IPS DF 6.9 (cell line): ENCODE data around the gene DST.

Experiments
- DNase-seq: peaks from one replicate; pipeline ENCODE4 v3.0.0-alpha.2; 2013; ENCODE audit warnings: low read depth, low spot score
- H3K27ac ChIP-seq: one replicate; pipeline ENCODE4 v1.5.1; 2013; ENCODE audit warnings: low read length, control low read depth
- H3K27me3 ChIP-seq: 2 replicates; pipeline ENCODE4 v1.6.1; 2013; ENCODE audit warnings: mild to moderate bottlenecking, low read length; ENCODE audit not compliant: control insufficient read depth, insufficient read depth
- H3K36me3 ChIP-seq: 2 replicates; pipeline ENCODE4 v1.6.1; 2013; ENCODE audit warnings: low read length; ENCODE audit not compliant: control insufficient read depth, insufficient read depth
- H3K4me1 ChIP-seq: 2 replicates; pipeline ENCODE4 v1.6.1; 2013; ENCODE audit warnings: low read length; ENCODE audit not compliant: control insufficient read depth, insufficient read depth
- H3K4me3 ChIP-seq: 2 replicates; pipeline ENCODE4 v1.5.1; 2013; ENCODE audit warnings: mild to moderate bottlenecking, low read length
- H3K9me3 ChIP-seq: 2 replicates; pipeline ENCODE4 v1.6.1; 2013; ENCODE audit warnings: low read length, inconsistent platforms; ENCODE audit not compliant: control insufficient read depth, insufficient read depth
- WGBS: extraction: QIAGEN DNeasy Blood & Tissue Kit; methylation state at CpG from one replicate; pipeline ENCODE4 v1.1.7; 2013; ENCODE audit warnings: mixed read lengths, missing lambda C conversion rate; ENCODE audit not compliant: insufficient read length, insufficient coverage; 5-methylcytosine and 5-hydroxymethylcytosine counted together

The DST gene

GRCh38 chr6:56518995-56519767 is 123.5 kb downstream of the DST start:
- H3K36me3 ChIP-seq, result no peaks in the 10 kb centered on the region; the same call in 1 of the 2 replicates
- H3K4me1 ChIP-seq, result no peaks in the 10 kb centered on the region
- no peak overlapping the region for H3K27ac ChIP-seq
- H3K9me3 ChIP-seq, result no peaks in the 10 kb centered on the region
- no CpG with 5 or more reads among the region's 5 CpGs for WGBS
- no peak for DNase-seq
- H3K4me3 ChIP-seq, result no peak overlapping the region
- no peaks in the 10 kb centered on the region for H3K27me3 ChIP-seq

DNA sequence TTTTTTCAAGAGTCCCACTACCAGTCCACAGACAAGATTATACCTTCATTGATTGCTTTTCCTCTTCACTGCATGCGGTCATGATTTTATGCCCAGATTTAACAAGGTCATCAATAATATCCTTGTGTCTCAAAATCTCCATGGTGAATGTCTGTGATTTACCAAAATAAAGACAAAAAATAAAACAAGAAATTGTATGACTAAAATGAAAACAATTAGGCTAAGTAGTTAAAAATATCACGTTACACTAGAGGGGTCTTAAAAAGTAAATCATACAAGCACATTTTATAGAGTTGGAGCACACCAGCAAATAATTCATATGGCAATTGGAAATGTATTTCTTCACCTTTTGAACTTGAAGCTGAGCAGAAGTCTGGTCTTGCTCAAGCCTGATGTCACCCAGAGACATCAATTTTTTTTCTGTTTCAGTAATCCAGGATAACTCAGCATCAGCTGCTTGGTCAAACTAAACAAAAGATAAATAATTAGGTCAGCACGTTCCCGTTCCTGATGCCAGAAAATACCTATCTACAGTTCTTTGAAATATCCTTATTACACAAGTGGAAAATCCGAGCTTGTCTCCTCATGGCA is 125.4 kb downstream of the DST start:
- H3K36me3 ChIP-seq, result no peaks in the 10 kb centered on the region; the same call in 1 of the 2 replicates
- no CpG with 5 or more reads among the region's 5 CpGs for WGBS
- no peak for DNase-seq

DNA sequence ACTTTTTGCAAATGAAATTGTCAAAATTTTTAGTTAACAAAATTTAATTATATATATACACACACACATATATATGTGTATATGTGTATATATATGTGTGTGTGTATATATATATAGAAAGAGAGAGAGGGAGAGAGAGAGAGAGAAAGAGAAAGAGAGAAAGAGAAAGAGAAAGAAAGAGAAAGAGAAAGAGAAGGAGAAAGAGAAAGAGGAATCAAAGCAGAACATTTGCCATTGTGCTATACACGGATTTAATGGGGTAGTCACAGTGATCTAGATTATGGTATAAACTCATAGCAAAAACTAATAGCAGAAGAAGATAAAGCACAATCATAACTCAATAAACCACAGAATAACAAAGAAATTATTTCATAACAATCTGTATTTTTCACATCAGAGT is 126.7 kb downstream of the DST start:
- Histone ChIP-seq H3K36me3 (no peaks in the 10 kb centered on the region; the same call in 1 of the 2 replicates), H3K27ac (no peak overlapping the region), H3K9me3 (no peaks in the 10 kb centered on the region), H3K27me3 (no peaks in the 10 kb centered on the region), H3K4me1 (no peaks in the 10 kb centered on the region), H3K4me3 (no peak overlapping the region)
- DNase-seq, result no peak
- WGBS, result no CpG with 5 or more reads among the region's 1 CpG

More for the DNA sequence above, 125.4 kb downstream of the DST start:
- Histone ChIP-seq H3K27ac (no peak overlapping the region), H3K4me3 (no peak overlapping the region), H3K9me3 (no peaks in the 10 kb centered on the region), H3K27me3 (no peaks in the 10 kb centered on the region), H3K4me1 (no peaks in the 10 kb centered on the region)

- Histone ChIP-seq H3K4me1 (no peaks in the 10 kb centered on the region), H3K27ac (no peak overlapping the region), H3K4me3 (no peak overlapping the region), H3K9me3 (no peaks in the 10 kb centered on the region), H3K36me3 (no peaks in the 10 kb centered on the region; the same call in 1 of the 2 replicates), H3K27me3 (no peaks in the 10 kb centered on the region)
- DNase-seq, result no peak
- WGBS, result no CpG with 5 or more reads among the region's 7 CpGs
Observed at GRCh38 chr6:56515081-56515905, 127.4 kb downstream of the DST start.

DNA sequence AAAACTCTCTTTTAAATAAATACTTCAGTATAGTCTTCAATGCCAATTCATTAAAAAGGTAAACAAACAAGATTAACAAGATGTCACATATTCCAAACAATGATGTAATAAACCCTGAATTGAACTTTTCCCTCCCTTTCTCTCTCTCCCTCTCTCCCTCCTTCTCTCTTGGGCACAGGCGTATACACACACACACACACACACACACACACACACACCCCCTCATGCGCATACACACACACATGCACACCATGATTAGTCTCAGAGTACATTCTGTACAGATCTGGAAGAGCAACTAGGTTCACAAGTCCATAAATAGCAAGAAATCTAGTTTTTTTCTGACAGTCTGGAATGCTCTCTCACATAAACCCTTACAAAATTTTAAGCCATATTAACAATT is 128.3 kb downstream of the DST start:
- H3K36me3 ChIP-seq, result no peaks in the 10 kb centered on the region; the same call in 1 of the 2 replicates
- H3K4me1 ChIP-seq, result no peaks in the 10 kb centered on the region
- DNase-seq, result no peak
- no peaks in the 10 kb centered on the region for H3K9me3 ChIP-seq
- no peak overlapping the region for H3K27ac ChIP-seq
- no CpG with 5 or more reads among the region's 2 CpGs for WGBS
- H3K4me3 ChIP-seq, result no peak overlapping the region
- H3K27me3 ChIP-seq, result no peaks in the 10 kb centered on the region

GRCh38 chr6:56513631-56514030 is 129.1 kb downstream of the DST start:
- no peak overlapping the region for H3K27ac ChIP-seq
- no CpG with 5 or more reads among the region's 1 CpG for WGBS
- no peaks in the 10 kb centered on the region; the same call in 1 of the 2 replicates for H3K36me3 ChIP-seq
- H3K27me3 ChIP-seq, result no peaks in the 10 kb centered on the region
- H3K4me1 ChIP-seq, result no peaks in the 10 kb centered on the region
- DNase-seq, result no peak
- H3K4me3 ChIP-seq, result no peak overlapping the region
- H3K9me3 ChIP-seq, result no peaks in the 10 kb centered on the region

- DNase-seq, result no peak
- H3K36me3 ChIP-seq, result no peaks in the 10 kb centered on the region; the same call in 1 of the 2 replicates
- whole genome bisulfite sequencing, result no CpG with 5 or more reads among the region's 2 CpGs
- H3K4me1 ChIP-seq, result no peaks in the 10 kb centered on the region
- no peaks in the 10 kb centered on the region for H3K9me3 ChIP-seq
- H3K27ac ChIP-seq, result no peak overlapping the region
- H3K4me3 ChIP-seq, result no peak overlapping the region
- no peaks in the 10 kb centered on the region for H3K27me3 ChIP-seq
Observed at GRCh38 chr6:56511591-56511990, 131.1 kb downstream of the DST start.

- no peaks in the 10 kb centered on the region; the same call in 1 of the 2 replicates for H3K36me3 ChIP-seq
- no peak overlapping the region for H3K4me3 ChIP-seq
- H3K9me3 ChIP-seq, result no peaks in the 10 kb centered on the region
- no peak overlapping the region for H3K27ac ChIP-seq
- WGBS, result no CpG with 5 or more reads among the region's 3 CpGs
- no peaks in the 10 kb centered on the region for H3K4me1 ChIP-seq
- H3K27me3 ChIP-seq, result no peaks in the 10 kb centered on the region
- no peak for DNase-seq
Observed at GRCh38 chr6:56510984-56511531, 131.6 kb downstream of the DST start.

DNA sequence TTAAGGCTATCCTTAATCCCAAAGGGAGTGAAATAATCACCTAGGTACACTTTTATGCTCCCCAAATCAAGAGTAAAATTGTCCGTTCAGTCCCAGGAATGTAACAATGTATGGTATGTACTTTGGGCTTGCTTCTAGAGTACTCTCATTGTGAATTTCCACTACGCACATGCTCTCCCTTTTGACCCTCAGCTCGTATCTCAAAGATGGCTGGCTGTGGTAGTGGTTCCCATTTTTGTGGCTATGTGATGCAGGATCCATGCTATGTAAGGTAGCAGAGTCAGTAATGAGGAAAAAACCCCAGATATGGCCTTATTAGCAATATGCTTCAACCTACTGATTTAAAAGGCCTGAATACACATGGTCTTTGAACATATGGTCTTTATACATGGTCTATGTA is 133.7 kb downstream of the DST start:
- Histone ChIP-seq H3K27ac (no peak overlapping the region), H3K9me3 (no peaks in the 10 kb centered on the region), H3K4me3 (no peak overlapping the region), H3K4me1 (no peaks in the 10 kb centered on the region), H3K27me3 (no peaks in the 10 kb centered on the region), H3K36me3 (no peaks in the 10 kb centered on the region)
- no peak for DNase-seq
- WGBS, result no CpG with 5 or more reads among the region's 3 CpGs

DNA sequence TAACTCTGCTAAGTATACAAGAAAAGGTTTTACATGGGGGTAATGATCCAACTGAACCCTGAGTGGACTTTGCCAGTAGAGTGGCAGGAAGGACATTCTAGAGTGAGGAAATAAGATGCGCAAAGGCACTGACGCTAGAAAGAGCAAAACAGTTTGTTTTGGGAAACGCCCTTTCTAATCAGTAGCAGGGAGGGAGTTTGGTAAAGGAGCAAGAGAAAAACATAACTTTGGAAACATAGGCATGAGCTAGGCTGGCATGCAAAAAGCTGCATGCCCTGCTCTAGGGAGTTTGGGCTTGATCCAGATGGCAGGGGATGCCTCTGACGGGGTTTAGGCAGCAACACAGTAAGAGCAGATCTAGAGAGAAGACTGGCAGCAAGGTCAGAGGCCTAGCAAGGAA is 135.2 kb downstream of the DST start:
- H3K36me3 ChIP-seq, result no peaks in the 10 kb centered on the region
- no CpG with 5 or more reads among the region's 4 CpGs for WGBS
- DNase-seq, result no peak
- no peak overlapping the region for H3K27ac ChIP-seq
- no peaks in the 10 kb centered on the region for H3K9me3 ChIP-seq
- H3K27me3 ChIP-seq, result no peaks in the 10 kb centered on the region
- H3K4me1 ChIP-seq, result no peaks in the 10 kb centered on the region
- H3K4me3 ChIP-seq, result no peak overlapping the region
